Stimulated activated CD4-positive, alpha-beta T cell treated with anti-CD3 and anti-CD28 coated beads, Interleukin-12 subunit alpha, Interleukin-12 subunit beta, amount 100 ng/mL, for 48 hours (primary cell): Measurements from ENCODE around the gene SRRD.

Source experiments
- DNase-seq, 3 donors: peaks; one replicate each; pipeline ENCODE4 v3.0.0-alpha.2; 2020; ENCODE audit warnings: low read depth in 2 of 3, low spot score in 1 of 3

The SRRD gene

GRCh38 chr22:26453216-26453615 lies 30.5 kb upstream of the SRRD start:
- no peak for DNase-seq

DNA sequence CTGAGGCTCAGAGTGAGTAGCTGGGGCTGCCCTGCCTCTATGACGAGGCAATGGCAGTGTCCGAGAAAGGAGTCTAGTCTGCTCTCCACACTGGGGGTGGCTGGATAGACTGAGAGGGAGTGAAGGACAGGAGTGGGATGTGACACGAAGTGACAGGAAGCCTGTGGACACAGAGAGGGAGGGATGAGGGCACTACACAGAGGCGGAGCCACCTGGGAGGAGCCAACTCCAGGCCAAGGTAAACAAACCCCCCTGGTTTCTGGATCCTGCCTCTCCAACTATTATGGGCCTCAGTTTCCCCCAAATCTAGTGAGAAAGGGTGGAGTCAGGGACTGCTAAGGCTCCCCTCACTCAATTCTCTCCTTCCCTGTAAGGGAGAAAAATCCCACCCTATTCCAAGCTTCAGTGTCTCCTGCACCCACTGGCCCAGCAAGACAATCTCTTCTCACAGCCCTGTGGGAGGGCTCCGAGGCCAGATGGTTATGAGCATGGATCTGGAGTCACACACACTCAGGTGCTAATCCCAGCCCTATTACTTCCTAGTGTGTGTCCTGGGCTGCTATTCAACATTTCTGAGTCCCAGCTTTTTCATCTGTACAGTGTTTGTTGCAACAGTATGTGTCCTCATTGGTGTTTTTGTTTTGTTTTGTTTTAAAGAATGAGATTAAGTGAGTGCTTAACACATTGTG lies 29.7 kb upstream of the SRRD start:
- DNase-seq, result no peak

GRCh38 chr22:26457661-26458272 lies 25.9 kb upstream of the SRRD start:
- no peak for DNase-seq

DNA sequence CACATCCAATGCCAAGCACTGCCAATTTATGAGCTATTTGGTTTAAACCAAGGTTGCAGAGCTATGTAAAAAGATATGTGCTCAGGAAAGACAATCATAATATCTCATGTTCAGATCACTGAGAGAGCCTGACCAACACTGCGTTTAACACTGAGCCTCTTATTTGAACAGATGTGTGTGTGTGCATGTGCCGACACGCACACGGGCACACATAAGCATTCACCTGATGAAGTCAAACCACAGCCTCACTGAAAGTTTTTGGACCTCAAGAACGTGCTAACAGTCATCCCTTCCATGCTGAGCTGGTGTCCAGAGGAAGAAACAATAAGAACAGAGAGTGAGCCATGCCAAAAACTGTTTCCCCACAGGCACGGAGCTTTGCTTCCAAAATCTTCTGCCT lies 23.5 kb upstream of the SRRD start:
- DNase-seq, result no peak

- DNase-seq, result peak in 2 of 3 donors; percentile 16 to 31
These were observed 22.4 kb upstream of the SRRD start for GRCh38 chr22:26461188-26461810.

DNA sequence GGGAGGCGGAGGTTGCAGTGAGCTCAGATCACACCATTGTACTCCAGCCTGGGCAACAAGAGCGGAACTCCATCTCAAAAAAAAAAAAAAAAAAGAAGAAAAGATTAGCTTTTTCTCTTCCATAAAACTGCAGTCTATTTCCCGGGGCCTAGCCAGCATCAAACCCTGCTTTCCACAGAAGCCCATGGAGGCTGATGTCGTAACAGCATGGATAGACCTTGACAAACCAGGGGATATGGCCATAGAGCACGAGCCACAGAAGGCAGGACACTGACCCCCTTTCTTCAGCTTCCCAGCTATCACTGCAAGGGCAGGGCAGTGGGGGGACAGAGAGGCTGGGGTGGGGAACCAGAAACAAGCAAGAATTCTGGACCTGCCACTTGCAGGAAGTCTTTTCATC lies 21.6 kb upstream of the SRRD start:
- DNase-seq, result no peak

DNA sequence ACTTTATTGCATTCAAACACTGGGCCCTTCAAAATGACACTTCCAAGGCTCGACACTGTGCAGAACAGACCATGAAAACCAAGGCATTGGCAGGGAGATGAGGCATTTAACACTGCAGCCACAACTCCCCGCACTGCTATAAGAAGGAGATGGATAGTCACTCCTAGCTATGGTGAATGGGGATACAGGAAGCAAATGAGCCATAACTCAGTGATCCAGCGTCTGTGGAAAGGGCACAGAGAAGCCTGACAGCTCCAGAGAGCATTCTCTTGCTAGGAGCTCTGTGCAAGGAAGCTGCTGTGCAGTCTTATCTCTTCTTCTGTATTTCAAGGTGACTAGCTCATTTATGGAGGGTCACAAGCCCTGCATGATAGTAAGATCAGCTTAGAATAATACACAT lies 21.0 kb upstream of the SRRD start:
- DNase-seq, result no peak

DNA sequence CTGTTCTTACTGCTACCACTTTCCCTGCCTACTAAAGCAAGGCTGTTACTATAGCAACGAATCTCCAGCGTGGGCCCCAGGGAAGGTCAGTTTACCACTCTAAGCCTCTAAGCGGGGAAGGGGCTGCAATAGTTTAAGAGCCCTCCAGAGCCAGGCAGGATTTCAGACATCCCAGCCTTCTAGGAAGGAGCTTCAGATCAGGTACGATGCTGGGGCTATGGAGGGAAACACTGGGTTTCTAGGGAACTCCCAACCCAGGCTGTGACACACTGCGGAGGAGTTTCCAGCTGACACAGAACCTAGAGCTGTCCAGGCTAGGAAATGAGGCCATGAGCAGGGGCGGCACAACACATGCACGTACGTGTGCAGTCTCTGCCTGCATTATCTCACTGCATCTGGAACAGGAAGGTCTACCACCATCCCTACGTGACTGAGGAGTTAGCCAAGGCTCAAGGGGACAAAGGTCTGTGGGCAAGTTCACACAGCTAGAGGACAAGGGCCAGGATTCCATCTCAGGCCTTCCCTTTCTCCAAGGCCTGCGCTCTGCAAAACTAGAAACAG lies 20.5 kb upstream of the SRRD start:
- no peak for DNase-seq

DNA sequence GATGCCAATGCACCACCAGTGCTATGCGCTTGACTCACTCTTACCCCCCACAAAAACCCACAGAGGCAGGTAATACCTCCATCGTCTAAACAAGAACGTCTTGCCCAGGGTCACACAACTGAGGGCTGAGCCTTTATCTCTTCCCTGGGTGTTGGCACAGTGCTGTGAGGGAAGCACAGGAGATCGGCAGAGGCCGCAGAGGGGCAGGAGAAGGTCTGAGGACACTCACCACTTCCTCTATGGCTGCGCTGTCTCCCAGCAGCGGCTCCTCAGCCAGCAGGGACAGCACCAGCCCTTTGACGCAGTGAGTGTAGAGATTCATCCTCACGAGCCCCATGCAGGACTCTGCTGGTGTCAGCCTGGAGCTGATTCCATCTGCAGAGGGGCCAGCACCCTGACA lies 20.0 kb upstream of the SRRD start:
- no peak for DNase-seq

GRCh38 chr22:26464312-26464711 lies 19.4 kb upstream of the SRRD start:
- DNase-seq, result no peak

DNA sequence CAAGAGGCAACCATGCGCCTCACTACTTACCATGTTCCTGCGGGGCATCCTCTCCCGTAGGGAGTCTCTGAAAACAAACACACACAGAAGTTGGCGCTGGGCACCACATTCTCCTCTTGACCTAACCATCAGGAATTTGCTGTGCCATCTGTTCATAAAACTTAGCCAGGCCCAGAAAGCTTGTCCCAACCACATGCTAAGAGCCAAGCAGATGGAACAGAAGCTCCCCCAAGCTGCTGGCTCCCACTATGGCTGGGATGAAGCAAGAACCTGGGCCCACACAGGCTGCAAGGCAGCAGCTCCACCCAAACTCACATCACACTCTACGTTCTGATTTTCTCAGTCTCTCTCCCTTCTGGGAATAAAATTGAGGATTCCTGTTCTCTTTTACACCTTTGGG lies 17.5 kb upstream of the SRRD start:
- DNase-seq, result no peak

DNA sequence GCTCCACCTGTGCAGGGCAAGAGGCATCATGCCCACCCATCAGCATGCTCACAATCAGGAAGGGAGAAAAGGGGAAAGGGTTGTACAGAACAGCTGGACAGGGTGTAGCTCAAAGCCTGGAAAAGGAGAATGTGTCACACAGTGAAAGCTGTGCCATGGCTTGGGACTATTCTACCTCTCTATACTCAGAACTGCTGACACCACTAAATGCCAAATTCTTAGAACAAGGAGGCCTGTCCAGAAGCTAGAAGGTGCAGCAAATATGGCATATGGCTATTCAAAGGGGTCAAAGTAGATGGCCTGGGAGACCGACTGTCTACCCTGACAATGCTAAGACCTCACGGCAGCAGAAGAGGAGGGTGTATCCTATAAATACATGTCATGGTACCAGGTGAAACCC lies 12.9 kb upstream of the SRRD start:
- DNase-seq, result no peak

- no peak for DNase-seq
These were observed 12.2 kb upstream of the SRRD start for GRCh38 chr22:26471522-26471921.

DNA sequence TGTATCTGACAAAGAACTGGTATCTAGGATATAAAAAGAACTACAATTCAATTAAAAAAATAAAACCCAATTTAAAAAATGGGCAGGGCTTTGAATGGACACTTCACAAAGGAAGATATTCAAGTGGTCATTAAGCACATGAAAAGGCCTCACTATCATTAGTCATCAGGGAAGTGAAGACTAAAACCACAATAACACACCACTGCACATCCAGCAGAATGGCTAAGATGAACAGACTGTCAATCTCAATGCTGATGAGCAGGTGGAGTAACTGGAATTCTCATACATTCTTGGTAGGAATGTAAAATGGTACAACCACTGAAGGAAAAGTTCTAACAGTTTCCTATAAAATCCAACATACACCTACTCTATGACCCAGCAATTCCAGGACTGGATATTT lies 9.0 kb upstream of the SRRD start:
- DNase-seq, result no peak

GRCh38 chr22:26476705-26477340 lies 6.9 kb upstream of the SRRD start:
- DNase-seq, result no peak

DNA sequence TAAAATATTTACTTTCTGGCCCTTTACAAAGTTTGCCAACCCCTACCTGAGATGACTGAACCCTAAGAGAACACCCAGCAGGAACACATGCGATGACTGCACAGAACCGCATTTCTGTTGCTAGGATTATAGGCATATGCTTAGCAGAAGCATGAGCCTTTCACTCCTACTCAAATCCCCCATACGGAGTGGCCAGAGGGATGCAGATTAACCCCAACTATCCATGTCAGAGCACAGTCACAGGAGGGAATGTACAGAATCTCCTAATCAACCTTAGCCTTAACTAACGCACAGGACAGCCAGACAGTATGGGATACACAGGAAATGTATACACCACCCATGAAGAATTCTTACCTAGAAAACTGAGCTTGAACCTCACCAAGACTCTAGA lies 6.3 kb upstream of the SRRD start:
- no peak for DNase-seq

DNA sequence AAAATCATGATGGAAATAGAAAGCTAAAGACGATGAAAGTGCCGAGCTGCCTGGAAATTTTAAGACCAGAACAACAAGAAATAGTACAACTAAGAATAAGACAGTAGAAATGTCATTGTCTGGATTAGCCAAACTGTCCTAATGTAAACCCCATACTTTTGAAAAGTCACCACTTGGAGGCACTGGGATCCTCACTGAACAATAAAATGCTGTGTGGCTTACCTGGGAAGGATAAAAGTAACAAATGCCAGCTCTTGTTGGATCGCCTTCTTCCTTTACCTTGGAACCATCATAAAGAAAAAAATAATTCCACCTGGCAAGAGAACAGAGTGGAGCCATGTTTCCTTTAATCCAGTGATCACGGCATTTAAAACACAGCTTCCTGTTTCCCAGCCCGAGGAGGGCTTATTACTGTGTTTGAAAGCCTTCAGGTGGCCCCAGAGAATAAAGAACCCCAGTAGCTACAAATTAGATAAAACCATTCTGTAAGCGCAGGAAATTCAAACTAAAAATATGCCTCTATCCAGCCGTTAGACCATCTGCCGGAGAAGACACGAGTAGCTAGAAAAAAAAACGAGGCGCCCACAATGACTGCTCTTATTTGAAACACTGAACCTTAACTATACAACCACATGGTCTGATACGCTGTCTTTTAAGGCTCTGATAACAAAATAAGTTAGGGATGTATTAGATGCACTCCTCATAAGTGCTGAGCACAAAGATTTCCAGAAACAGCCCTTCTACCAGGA lies 4.5 kb upstream of the SRRD start:
- DNase-seq, result no peak

DNA sequence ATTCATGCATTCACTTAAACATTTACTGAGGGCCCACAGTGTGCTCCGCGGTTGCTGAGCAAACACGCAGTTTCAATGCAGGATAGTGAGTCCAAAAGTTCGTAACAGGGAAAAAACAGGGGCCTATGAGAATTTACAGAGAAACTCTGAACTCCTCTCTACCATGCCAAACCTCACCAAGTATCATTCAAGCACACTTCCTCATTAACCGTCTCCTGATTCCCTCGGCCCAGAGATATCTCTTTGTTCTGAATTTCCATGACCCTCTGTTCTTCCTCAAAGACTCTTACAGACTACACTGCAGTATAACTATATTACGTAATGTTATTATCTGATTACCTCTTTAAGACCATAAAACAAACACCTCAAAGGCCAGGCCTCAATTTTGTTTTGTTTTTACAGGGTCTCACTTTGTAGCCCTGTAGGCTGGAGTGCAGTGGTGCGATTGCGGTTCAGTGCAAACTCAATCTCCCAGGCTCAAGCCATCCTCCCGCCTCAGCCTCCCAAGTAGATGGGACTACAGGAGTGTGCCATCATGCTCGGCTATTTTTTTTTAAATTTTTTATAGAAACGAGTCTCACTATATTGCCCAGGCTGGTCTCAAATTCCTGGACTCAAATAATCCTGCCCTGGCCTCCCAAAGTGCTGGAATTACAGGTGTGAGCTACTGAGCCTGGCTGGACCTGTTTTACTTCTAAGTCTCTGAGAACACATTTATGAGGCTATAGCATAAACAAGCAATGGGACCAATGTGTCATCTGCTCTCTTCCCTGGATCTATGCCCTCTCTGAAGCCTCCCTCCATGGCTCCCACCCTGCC lies 3.7 kb upstream of the SRRD start:
- DNase-seq, result no peak

DNA sequence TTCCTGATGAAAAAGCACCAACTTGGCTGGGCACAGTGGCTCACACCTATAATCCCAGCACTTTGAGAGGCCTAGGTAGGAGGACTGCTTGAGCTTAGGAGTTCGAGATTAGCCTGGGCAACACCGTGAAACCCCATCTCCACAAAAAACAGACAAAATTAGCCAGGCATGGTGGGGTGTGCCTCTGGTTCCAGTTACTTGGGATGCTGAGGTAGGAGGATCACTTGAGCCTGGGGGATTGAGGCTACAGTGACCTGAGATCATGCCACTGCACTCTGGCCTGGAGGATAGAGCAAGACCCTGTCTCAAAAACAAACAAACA lies 3.1 kb upstream of the SRRD start:
- DNase-seq, result no peak

- DNase-seq, result no peak
These were observed 2.5 kb upstream of the SRRD start for GRCh38 chr22:26481112-26481693.
